BLaER1 (cell line): ENCODE results near the gene ZFPM1.

ENCODE experiments used
- H3K27ac ChIP-seq: shearing (Covaris generic); formaldehyde crosslinking; 2 replicates; pipeline ENCODE4 v1.8.1; 2022
- H3K27me3 ChIP-seq: shearing (Covaris generic); formaldehyde crosslinking; 2 replicates; pipeline ENCODE4 v1.8.1; 2022
- H3K36me3 ChIP-seq: shearing (Covaris generic); formaldehyde crosslinking; 2 replicates; pipeline ENCODE4 v1.8.1; 2022
- H3K4me1 ChIP-seq: shearing (Covaris generic); formaldehyde crosslinking; 2 replicates; pipeline ENCODE4 v1.8.1; 2022
- H3K4me2 ChIP-seq: shearing (Covaris generic); formaldehyde crosslinking; 2 replicates; pipeline ENCODE4 v1.8.1; 2022
- H3K4me3 ChIP-seq: shearing (Covaris generic); formaldehyde crosslinking; 2 replicates; pipeline ENCODE4 v1.8.1; 2022
- H3K9ac ChIP-seq: shearing (Covaris generic); formaldehyde crosslinking; 2 replicates; pipeline ENCODE4 v1.8.1; 2022
- H3K9me3 ChIP-seq: shearing (Covaris generic); formaldehyde crosslinking; 2 replicates; pipeline ENCODE4 v1.8.1; 2022
- H4K20me1 ChIP-seq: shearing (Covaris generic); formaldehyde crosslinking; 2 replicates; pipeline ENCODE4 v1.8.1; 2022
- Cebpa-rat ChIP-seq: shearing (Covaris generic); IDR thresholded peaks from 2 replicates; pipeline ENCODE4 v1.8.1; 2022

The ZFPM1 gene

GRCh38 chr16:88536971-88537751 is 84.1 kb downstream of the ZFPM1 start:
- H4K20me1 ChIP-seq = peaks cover 9% of the 10 kb centered on the region
- H3K9ac ChIP-seq = no peak overlapping the region
- no peaks in the 10 kb centered on the region for H3K36me3 ChIP-seq
- peaks cover 2% of the 10 kb centered on the region for H3K9me3 ChIP-seq
- no peak for TF ChIP-seq Cebpa-rat
- H3K4me1 ChIP-seq = peaks cover 41% of the 10 kb centered on the region
- no peak overlapping the region for H3K4me3 ChIP-seq
- no peak overlapping the region for H3K27ac ChIP-seq
- H3K27me3 ChIP-seq = no peaks in the 10 kb centered on the region
- H3K4me2 ChIP-seq = no peak overlapping the region

- H3K4me1 ChIP-seq = peaks cover 34% of the 10 kb centered on the region
- H3K9ac ChIP-seq = no peak overlapping the region
- H3K27ac ChIP-seq = no peak overlapping the region
- H3K4me2 ChIP-seq = no peak overlapping the region
- peaks cover 9% of the 10 kb centered on the region for H4K20me1 ChIP-seq
- H3K4me3 ChIP-seq = no peak overlapping the region
- H3K27me3 ChIP-seq = no peaks in the 10 kb centered on the region
- no peaks in the 10 kb centered on the region for H3K36me3 ChIP-seq
- peaks cover 9% of the 10 kb centered on the region for H3K9me3 ChIP-seq
- no peak for TF ChIP-seq Cebpa-rat
Measured at GRCh38 chr16:88537859-88538258, 84.8 kb downstream of the ZFPM1 start.

DNA sequence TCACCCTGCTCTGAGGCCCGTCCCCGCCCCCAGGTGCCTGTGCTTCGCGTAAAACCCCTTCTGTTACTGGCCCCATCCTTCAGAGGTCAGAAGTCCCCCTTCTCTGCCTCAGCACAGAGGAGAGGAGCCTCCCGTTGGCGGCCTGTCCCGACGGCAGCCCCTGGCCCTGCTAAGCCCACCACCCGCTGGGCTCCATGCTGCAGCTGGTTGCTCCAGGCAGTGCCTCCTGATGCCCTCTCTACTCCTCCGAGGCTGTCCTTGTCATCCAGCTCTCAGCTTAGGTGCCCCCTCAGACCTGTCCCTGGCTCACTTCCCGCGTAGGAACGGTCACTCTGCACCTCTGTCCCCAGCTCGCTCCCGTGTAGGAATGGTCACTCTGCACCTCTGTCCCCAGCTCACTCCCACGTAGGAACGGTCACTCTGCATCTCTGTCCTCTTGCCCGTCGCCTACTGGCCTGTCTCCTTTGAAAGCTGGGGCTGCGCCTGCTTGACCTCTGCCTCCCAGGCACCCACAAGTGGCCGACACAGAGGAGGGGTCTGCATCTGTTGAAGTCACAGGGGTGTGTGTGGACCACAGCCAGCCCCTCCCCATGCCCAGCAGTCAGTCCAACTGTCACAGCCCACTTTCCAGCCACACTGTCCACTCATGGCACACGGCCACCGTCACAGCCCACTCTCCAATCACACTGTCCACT is 85.4 kb downstream of the ZFPM1 start:
- TF ChIP-seq Cebpa-rat = no peak
- peaks cover 15% of the 10 kb centered on the region for H3K9me3 ChIP-seq
- H3K9ac ChIP-seq = no peak overlapping the region
- H4K20me1 ChIP-seq = peaks cover 9% of the 10 kb centered on the region
- no peaks in the 10 kb centered on the region for H3K27me3 ChIP-seq
- H3K4me3 ChIP-seq = no peak overlapping the region
- H3K27ac ChIP-seq = no peak overlapping the region
- peaks cover 28% of the 10 kb centered on the region for H3K4me1 ChIP-seq
- no peaks in the 10 kb centered on the region for H3K36me3 ChIP-seq
- no peak overlapping the region for H3K4me2 ChIP-seq

DNA sequence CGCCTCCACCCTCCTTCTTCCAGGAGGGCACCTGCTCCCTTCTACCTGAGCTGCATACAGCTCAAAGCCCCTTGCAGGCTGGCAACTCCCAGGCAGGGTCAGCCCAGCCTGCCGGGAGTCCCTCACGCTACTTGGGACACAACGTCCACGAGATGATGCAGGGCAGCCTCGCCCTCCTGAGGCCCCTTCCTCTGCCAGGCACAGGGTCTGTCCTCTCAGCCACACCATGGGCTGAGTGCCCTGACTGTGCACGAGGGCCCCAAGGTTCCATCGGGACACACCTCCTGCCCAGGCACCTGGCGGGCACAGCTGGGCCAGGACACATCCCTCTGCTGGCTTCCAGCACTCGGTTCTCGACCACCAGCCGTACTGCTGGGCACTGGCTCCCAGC is 86.2 kb downstream of the ZFPM1 start:
- H3K9me3 ChIP-seq = peaks cover 23% of the 10 kb centered on the region
- no peaks in the 10 kb centered on the region for H3K36me3 ChIP-seq
- no peak overlapping the region for H3K4me3 ChIP-seq
- H3K27me3 ChIP-seq = no peaks in the 10 kb centered on the region
- peaks cover 9% of the 10 kb centered on the region for H4K20me1 ChIP-seq
- no peak overlapping the region for H3K9ac ChIP-seq
- TF ChIP-seq Cebpa-rat = no peak
- no peak overlapping the region; the same call in 1 of the 2 replicates for H3K4me2 ChIP-seq
- H3K4me1 ChIP-seq = peaks cover 24% of the 10 kb centered on the region
- no peak overlapping the region for H3K27ac ChIP-seq

- H3K36me3 ChIP-seq = no peaks in the 10 kb centered on the region
- H3K27me3 ChIP-seq = no peaks in the 10 kb centered on the region
- H4K20me1 ChIP-seq = peaks cover 9% of the 10 kb centered on the region
- H3K4me3 ChIP-seq = no peak overlapping the region
- no peak overlapping the region for H3K9ac ChIP-seq
- no peak overlapping the region for H3K27ac ChIP-seq
- no peak for TF ChIP-seq Cebpa-rat
- H3K9me3 ChIP-seq = peaks cover 28% of the 10 kb centered on the region
- no peak overlapping the region; the same call in 1 of the 2 replicates for H3K4me2 ChIP-seq
- H3K4me1 ChIP-seq = peaks cover 22% of the 10 kb centered on the region
Measured at GRCh38 chr16:88539652-88540345, 86.7 kb downstream of the ZFPM1 start.

DNA sequence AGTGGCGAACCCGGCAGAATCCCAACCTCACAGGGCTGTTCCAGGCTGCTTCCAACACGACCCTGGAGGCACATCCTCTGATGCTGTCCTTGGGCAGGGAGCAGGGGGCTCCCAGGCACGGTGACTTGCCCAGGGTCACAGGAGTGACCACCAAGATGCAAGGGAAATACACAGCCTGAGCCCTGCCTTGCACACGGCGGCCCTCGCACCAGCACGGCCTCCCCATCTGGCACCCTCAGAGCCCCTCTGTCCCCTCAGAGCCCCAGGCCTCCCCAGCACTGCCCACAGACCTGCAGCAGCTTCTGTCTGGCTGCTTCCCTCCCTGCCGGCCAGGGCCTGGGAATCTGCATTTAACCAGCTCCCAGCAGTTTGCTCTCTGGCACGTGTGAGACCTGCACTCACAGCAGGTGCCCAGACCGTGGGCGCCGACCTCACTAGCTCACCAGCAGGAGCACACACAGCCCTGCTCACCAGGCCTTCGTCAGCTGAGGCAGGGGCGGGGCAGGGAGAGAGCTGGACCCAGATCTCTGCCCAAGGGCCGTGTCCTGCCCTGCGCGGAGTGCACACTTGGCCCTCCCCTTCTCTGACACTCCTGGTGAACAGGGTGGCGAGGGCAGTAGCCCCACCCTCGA is 87.4 kb downstream of the ZFPM1 start:
- no peak overlapping the region for H3K4me2 ChIP-seq
- H3K27me3 ChIP-seq = no peaks in the 10 kb centered on the region

GRCh38 chr16:88541831-88542616 is 88.9 kb downstream of the ZFPM1 start:
- no peak for TF ChIP-seq Cebpa-rat
- H3K27me3 ChIP-seq = no peaks in the 10 kb centered on the region
- no peaks in the 10 kb centered on the region for H4K20me1 ChIP-seq
- no peak overlapping the region for H3K4me3 ChIP-seq
- H3K36me3 ChIP-seq = no peaks in the 10 kb centered on the region
- no peak overlapping the region for H3K27ac ChIP-seq
- H3K9me3 ChIP-seq = peaks cover 31% of the 10 kb centered on the region
- H3K9ac ChIP-seq = no peak overlapping the region
- H3K4me1 ChIP-seq = peaks cover 16% of the 10 kb centered on the region; the same call in 1 of the 2 replicates
- no peak overlapping the region for H3K4me2 ChIP-seq

More for the DNA sequence above, 87.4 kb downstream of the ZFPM1 start:
- Histone ChIP-seq H3K36me3 (no peaks in the 10 kb centered on the region), H3K27ac (no peak overlapping the region), H3K4me1 (peaks cover 18% of the 10 kb centered on the region), H3K4me3 (no peak overlapping the region), H3K9me3 (peaks cover 31% of the 10 kb centered on the region), H4K20me1 (peaks cover 4% of the 10 kb centered on the region), H3K9ac (no peak overlapping the region)
- no peak for TF ChIP-seq Cebpa-rat

- no peak overlapping the region for H3K27ac ChIP-seq
- H3K4me2 ChIP-seq = no peak overlapping the region
- H3K4me3 ChIP-seq = no peak overlapping the region
- peaks cover 31% of the 10 kb centered on the region for H3K9me3 ChIP-seq
- H4K20me1 ChIP-seq = no peaks in the 10 kb centered on the region
- H3K9ac ChIP-seq = no peak overlapping the region
- H3K4me1 ChIP-seq = peaks cover 22% of the 10 kb centered on the region
- TF ChIP-seq Cebpa-rat = no peak
- H3K27me3 ChIP-seq = no peaks in the 10 kb centered on the region
- no peaks in the 10 kb centered on the region for H3K36me3 ChIP-seq
Measured at GRCh38 chr16:88543230-88543813, 90.2 kb downstream of the ZFPM1 start.

DNA sequence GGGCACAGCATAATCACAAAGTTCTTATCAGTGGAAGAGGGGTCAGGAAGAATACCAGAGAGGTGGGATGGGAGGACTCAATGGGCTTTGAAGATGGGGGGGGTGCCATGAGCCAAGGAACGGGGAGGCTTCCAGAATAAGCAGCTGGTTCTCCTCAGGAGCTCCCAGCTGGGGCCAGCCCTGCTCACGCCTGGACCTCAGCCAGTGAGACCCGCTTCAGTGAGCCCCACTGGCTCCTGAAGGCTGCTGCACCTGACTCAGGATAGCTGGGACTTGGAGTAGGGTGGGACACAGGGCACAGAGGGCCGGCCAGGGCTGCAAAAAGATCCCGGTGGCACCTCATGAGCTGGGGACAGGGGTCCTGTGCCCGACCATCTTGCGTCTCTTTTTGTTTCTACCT is 92.7 kb downstream of the ZFPM1 start:
- Histone ChIP-seq H3K27ac (no peak overlapping the region), H3K4me1 (peaks cover 38% of the 10 kb centered on the region), H3K9me3 (peaks cover 31% of the 10 kb centered on the region), H3K4me3 (no peak overlapping the region), H3K4me2 (no peak overlapping the region; the same call in 1 of the 2 replicates), H3K27me3 (no peaks in the 10 kb centered on the region), H3K9ac (no peak overlapping the region), H4K20me1 (no peaks in the 10 kb centered on the region), H3K36me3 (no peaks in the 10 kb centered on the region)
- TF ChIP-seq Cebpa-rat = no peak
